GM12872 (cell line): Measurements from ENCODE around the gene ZDHHC9.

ENCODE experiments used
- TF ChIP-seq, protein P1 (sequence below): IDR thresholded peaks from 3 replicates; pipeline ENCODE4 v1.5.1; 2011; ENCODE audit warnings: low read depth, mild to moderate bottlenecking, low read length, moderate library complexity; ENCODE audit not compliant: insufficient read depth

ZDHHC9 gene

DNA sequence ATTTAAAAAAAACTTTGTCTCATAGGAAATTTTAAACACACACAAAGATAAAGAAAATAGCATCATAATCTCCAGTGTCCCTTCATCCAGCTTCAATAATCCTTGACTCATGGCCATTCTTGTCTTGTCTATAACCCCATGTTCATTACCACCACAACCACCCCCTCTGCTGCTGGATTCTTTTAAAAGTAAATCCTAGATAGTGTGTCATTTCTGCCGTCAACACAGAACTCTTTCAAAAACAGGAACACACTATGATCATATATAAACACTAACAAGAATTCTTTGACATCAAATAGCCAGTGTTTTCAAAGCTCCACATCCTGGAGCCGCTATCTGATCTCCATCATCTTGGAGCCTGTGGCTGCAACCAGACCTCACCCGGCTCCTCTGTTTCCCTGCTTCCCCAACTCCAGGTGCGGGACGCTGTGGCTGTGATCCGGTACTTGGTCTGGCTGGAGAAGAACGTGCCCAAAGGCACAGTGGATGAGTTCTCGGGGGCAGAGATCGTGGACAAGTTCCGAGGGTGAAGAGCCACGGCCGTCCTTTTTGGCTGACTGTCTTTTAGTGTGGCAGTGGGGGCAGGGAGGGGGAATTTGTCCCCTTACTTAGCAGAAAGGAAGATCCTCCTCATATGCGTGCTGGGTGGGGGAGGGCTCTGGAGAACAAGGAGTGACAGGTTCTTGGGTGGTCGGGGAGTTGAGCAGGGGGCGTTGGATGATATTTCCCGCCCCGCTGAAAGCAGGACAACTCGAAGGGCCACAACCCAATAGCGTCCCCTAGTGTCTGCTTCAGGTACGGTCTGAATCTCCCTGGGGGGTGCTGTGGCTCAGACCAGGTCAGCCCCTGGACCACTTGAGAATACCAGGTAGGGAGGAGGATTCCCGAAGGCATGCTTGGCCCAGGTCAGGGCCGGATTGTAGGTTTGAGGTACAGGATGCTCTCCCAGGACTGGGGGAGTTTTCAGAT is 89.3 kb downstream of the ZDHHC9 start:
- TF ChIP-seq, protein P1, sequence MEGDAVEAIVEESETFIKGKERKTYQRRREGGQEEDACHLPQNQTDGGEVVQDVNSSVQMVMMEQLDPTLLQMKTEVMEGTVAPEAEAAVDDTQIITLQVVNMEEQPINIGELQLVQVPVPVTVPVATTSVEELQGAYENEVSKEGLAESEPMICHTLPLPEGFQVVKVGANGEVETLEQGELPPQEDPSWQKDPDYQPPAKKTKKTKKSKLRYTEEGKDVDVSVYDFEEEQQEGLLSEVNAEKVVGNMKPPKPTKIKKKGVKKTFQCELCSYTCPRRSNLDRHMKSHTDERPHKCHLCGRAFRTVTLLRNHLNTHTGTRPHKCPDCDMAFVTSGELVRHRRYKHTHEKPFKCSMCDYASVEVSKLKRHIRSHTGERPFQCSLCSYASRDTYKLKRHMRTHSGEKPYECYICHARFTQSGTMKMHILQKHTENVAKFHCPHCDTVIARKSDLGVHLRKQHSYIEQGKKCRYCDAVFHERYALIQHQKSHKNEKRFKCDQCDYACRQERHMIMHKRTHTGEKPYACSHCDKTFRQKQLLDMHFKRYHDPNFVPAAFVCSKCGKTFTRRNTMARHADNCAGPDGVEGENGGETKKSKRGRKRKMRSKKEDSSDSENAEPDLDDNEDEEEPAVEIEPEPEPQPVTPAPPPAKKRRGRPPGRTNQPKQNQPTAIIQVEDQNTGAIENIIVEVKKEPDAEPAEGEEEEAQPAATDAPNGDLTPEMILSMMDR: peak; percentile 80
